Measurements from ENCODE around the gene GALNT12.

The GALNT12 gene

GRCh38 chr9:98805506-98806272, 1.8 kb upstream of the GALNT12 start:
- DNase-seq: no peak

- DNase-seq: no peak
Measured at GRCh38 chr9:98806394-98807035, 955 bp upstream of the GALNT12 start.

- no peak for DNase-seq
Measured at GRCh38 chr9:98807814-98808195, 335 bp downstream of the GALNT12 start.

- no peak for DNase-seq
Measured at GRCh38 chr9:98808411-98808815, 943 bp downstream of the GALNT12 start.

GRCh38 chr9:98808875-98809274, 1.4 kb downstream of the GALNT12 start:
- no peak for DNase-seq

- no peak for DNase-seq
Measured at GRCh38 chr9:98809311-98810101, 2.0 kb downstream of the GALNT12 start.

GRCh38 chr9:98810102-98810842, 2.8 kb downstream of the GALNT12 start:
- no peak for DNase-seq

- no peak for DNase-seq
Measured at GRCh38 chr9:98811051-98811650, 3.7 kb downstream of the GALNT12 start.

- DNase-seq: no peak
Measured at GRCh38 chr9:98815391-98815951, 8.0 kb downstream of the GALNT12 start.

- DNase-seq: no peak
Measured at GRCh38 chr9:98818764-98819163, 11.3 kb downstream of the GALNT12 start.

- no peak for DNase-seq
Measured at GRCh38 chr9:98819231-98819630, 11.8 kb downstream of the GALNT12 start.

- no peak for DNase-seq
Measured at GRCh38 chr9:98821831-98822230, 14.4 kb downstream of the GALNT12 start.

- no peak for DNase-seq
Measured at GRCh38 chr9:98822661-98823060, 15.2 kb downstream of the GALNT12 start.

- no peak for DNase-seq
Measured at GRCh38 chr9:98823666-98824334, 16.3 kb downstream of the GALNT12 start.

- no peak for DNase-seq
Measured at GRCh38 chr9:98825414-98825813, 17.9 kb downstream of the GALNT12 start.

- DNase-seq: no peak
Measured at GRCh38 chr9:98826716-98827115, 19.2 kb downstream of the GALNT12 start.

- DNase-seq: no peak
Measured at GRCh38 chr9:98829766-98830165, 22.3 kb downstream of the GALNT12 start.

GRCh38 chr9:98830554-98830953, 23.1 kb downstream of the GALNT12 start:
- DNase-seq: no peak

- DNase-seq: no peak
Measured at GRCh38 chr9:98831696-98832095, 24.2 kb downstream of the GALNT12 start.

GRCh38 chr9:98832768-98833089, 25.3 kb downstream of the GALNT12 start:
- DNase-seq: no peak

- no peak for DNase-seq
Measured at GRCh38 chr9:98833090-98833956, 25.9 kb downstream of the GALNT12 start.
